ENCODE results near the gene ZSWIM5. TPM values are rescaled to one million over a fixed set of nuclear protein-coding genes. Genes with fewer than 3 reads are reported as not detected.
A peak's percentile ranks its signal among the peaks of the same experiment; 100 is the strongest.
"Not testable (repeated sequence)": the region's sequence is repeated elsewhere in the genome, so short reads cannot be mapped to it uniquely, and the experiment has no call there.

Gene ZSWIM5
- total RNA-seq, 6 donors from 2014 or later = 2.0 to 6.3 (median 3.2) TPM

- Histone ChIP-seq H3K27me3 (no peaks in the 10 kb centered on the region), H3K4me3 (no peak overlapping the region), H3K4me1 (peaks cover 0 to 6% (median 0%) of the 10 kb centered on the region in 4 donors), H3K27ac (no peak overlapping the region), H3K9me3 (no peaks in the 10 kb centered on the region), H3K36me3 (peaks cover 40 to 64% (median 59%) of the 10 kb centered on the region in 4 donors)
- 91 to 93% methylated on average over 6 to 17 of the region's 17 CpGs for WGBS, 2 donors
- ATAC-seq (ENCODE audit: low FRiP score in 2 of 2) = peak in 1 of 2 donors; percentile 34
- TF ChIP-seq, protein P1, sequence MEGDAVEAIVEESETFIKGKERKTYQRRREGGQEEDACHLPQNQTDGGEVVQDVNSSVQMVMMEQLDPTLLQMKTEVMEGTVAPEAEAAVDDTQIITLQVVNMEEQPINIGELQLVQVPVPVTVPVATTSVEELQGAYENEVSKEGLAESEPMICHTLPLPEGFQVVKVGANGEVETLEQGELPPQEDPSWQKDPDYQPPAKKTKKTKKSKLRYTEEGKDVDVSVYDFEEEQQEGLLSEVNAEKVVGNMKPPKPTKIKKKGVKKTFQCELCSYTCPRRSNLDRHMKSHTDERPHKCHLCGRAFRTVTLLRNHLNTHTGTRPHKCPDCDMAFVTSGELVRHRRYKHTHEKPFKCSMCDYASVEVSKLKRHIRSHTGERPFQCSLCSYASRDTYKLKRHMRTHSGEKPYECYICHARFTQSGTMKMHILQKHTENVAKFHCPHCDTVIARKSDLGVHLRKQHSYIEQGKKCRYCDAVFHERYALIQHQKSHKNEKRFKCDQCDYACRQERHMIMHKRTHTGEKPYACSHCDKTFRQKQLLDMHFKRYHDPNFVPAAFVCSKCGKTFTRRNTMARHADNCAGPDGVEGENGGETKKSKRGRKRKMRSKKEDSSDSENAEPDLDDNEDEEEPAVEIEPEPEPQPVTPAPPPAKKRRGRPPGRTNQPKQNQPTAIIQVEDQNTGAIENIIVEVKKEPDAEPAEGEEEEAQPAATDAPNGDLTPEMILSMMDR (IDR thresholded peaks at IDR 0.05) = no peak
- TF ChIP-seq EP300 (IDR thresholded peaks at IDR 0.05) (no peak), POLR2AphosphoS5 (IDR thresholded peaks at IDR 0.05) (no peak), POLR2A (IDR thresholded peaks at IDR 0.05) (no peak)
- peak in 1 of 2 donors; percentile 65 for DNase-seq
Measured at GRCh38 chr1:45002650-45003645, 203.5 kb downstream of the ZSWIM5 start.

DNA sequence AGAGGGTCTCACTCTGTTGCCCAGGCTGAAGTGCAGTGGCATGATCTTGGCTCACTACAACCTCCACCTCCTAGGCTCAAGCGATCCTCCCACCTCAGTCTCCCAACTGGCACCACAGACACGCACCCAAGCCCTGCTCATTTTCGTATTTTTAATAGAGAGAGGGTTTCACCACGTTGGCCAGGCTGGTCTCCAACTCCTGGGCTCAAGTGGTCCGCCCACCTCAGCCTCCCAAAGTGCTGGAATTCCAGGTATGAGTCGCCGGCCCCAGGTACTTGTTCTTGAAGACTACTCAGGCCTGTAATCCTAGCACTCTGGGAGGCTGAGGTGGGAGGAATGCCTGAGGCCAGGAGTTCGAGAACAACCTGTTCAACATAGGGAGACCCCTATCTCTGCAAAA is 204.8 kb downstream of the ZSWIM5 start:
- 82 to 87% methylated on average over 8 of the region's 8 CpGs for WGBS, 2 donors
- not testable (repeated sequence) for H3K4me1 ChIP-seq; H3K4me3 ChIP-seq; H3K27me3 ChIP-seq; DNase-seq; H3K9me3 ChIP-seq; ATAC-seq (ENCODE audit: low FRiP score in 2 of 2)
- Histone ChIP-seq H3K36me3 (peaks cover 28 to 51% (median 45%) of the 10 kb centered on the region in 4 donors), H3K27ac (peak overlapping the region in 1 of 4 donors; percentile 49)

DNA sequence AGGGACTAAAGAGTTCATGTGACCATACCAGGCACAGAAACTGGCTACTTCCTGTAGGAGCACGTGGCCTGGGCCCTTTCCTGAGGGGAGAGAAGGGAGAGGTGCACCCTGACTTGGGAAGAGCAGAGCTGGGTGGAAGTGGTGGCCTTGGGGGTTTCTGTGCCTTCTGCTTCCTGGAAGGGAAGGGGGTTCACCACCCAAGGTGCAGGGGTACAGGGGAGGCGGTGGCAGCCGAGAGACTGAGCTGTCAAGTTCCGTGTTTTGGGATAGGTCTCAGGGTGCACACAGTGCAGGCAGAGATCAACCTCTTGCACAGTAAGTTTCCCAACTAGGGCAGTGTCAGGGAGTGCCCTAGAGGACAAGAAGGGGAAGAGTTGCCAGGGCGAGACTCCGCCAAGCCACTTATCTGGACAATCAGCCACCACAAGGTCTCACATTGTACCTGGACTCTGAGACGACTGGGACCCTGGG is 205.4 kb downstream of the ZSWIM5 start:
- H3K4me3 ChIP-seq = no peak overlapping the region
- WGBS, 2 donors = 50 to 71% methylated on average over 7 of the region's 7 CpGs
- DNase-seq (peak in 1 of 2 donors; percentile 67), ATAC-seq (ENCODE audit: low FRiP score in 2 of 2) (peak; percentile 69 to 75)
- H3K4me1 ChIP-seq = peaks cover 0 to 6% (median 0%) of the 10 kb centered on the region in 4 donors
- H3K27me3 ChIP-seq = no peaks in the 10 kb centered on the region
- no peaks in the 10 kb centered on the region for H3K9me3 ChIP-seq
- peak overlapping the region in 1 of 4 donors; percentile 49 for H3K27ac ChIP-seq
- TF ChIP-seq, protein P1 (IDR thresholded peaks at IDR 0.05) = no peak
- TF ChIP-seq POLR2AphosphoS5 (IDR thresholded peaks at IDR 0.05) = no peak
- TF ChIP-seq EP300 (IDR thresholded peaks at IDR 0.05) = no peak
- TF ChIP-seq POLR2A (IDR thresholded peaks at IDR 0.05) = no peak
- peaks cover 25 to 45% (median 41%) of the 10 kb centered on the region in 4 donors for H3K36me3 ChIP-seq

DNA sequence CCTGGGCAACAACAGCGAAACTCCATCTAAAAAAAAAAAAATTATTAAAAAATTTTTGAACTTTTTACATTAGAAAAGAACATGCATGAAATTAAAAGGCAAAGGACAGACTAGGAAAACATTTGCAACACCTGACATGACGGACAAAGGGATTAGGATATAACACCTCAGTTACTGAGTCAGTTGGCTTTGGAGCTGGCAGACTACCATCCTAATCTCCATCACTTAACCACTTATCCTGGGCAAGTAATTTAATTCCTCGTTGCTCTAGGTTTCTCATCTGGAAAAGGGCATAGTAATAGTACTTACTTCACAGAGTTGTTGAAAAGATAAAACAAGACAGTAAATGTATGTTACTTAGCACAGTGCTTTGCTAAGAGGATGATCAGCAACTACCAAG is 207.2 kb downstream of the ZSWIM5 start:
- WGBS, 2 donors = 84 to 88% methylated on average over 3 of the region's 3 CpGs
- TF ChIP-seq POLR2A (IDR thresholded peaks at IDR 0.05) = no peak
- TF ChIP-seq EP300 (IDR thresholded peaks at IDR 0.05) = no peak
- TF ChIP-seq POLR2AphosphoS5 (IDR thresholded peaks at IDR 0.05) = no peak
- TF ChIP-seq, protein P1 (IDR thresholded peaks at IDR 0.05) = no peak
- ATAC-seq (ENCODE audit: low FRiP score in 2 of 2) (no peak), DNase-seq (no peak)
- peaks cover 8 to 27% (median 22%) of the 10 kb centered on the region in 4 donors for H3K36me3 ChIP-seq
- no peaks in the 10 kb centered on the region for H3K27me3 ChIP-seq
- no peak overlapping the region for H3K4me3 ChIP-seq
- peaks cover 0 to 6% (median 0%) of the 10 kb centered on the region in 4 donors for H3K4me1 ChIP-seq
- no peaks in the 10 kb centered on the region for H3K9me3 ChIP-seq
- H3K27ac ChIP-seq = no peak overlapping the region

- peaks cover 0 to 4% (median 0%) of the 10 kb centered on the region in 4 donors for H3K4me1 ChIP-seq
- no peak overlapping the region for H3K4me3 ChIP-seq
- ATAC-seq (ENCODE audit: low FRiP score in 2 of 2) = no peak
- H3K9me3 ChIP-seq = no peaks in the 10 kb centered on the region
- no peaks in the 10 kb centered on the region for H3K27me3 ChIP-seq
- WGBS, 2 donors = 95% methylated on average over 7 of the region's 7 CpGs
- TF ChIP-seq POLR2A (IDR thresholded peaks at IDR 0.05) (no peak), EP300 (IDR thresholded peaks at IDR 0.05) (no peak), POLR2AphosphoS5 (IDR thresholded peaks at IDR 0.05) (no peak)
- H3K36me3 ChIP-seq = no peaks in the 10 kb centered on the region
- DNase-seq = no peak
- H3K27ac ChIP-seq = no peak overlapping the region
Measured at GRCh38 chr1:44995467-44996238, 210.8 kb downstream of the ZSWIM5 start.

Data from upper lobe of left lung (tissue), 6 donors.